G401.6 (cell line): ENCODE measurements around the gene SLC22A23.

Experiments used
- FAIRE-seq: peaks from 2 replicates; lab custom pipeline; 2012; peaks lifted over from hg19 to GRCh38; lab: Jason Lieb, UNC

SLC22A23 gene

GRCh38 chr6:3421143-3421542 is 35.7 kb downstream of the SLC22A23 start:
- no peak for FAIRE-seq

- FAIRE-seq, result no peak
Observed at GRCh38 chr6:3419624-3420272, 37.1 kb downstream of the SLC22A23 start.

- FAIRE-seq, result no peak
Observed at GRCh38 chr6:3418496-3419060, 38.3 kb downstream of the SLC22A23 start.

- FAIRE-seq, result no peak
Observed at GRCh38 chr6:3417473-3417872, 39.4 kb downstream of the SLC22A23 start.

GRCh38 chr6:3415490-3415889 is 41.4 kb downstream of the SLC22A23 start:
- FAIRE-seq, result no peak

GRCh38 chr6:3415082-3415453 is 41.8 kb downstream of the SLC22A23 start:
- no peak for FAIRE-seq

- no peak for FAIRE-seq
Observed at GRCh38 chr6:3414327-3415081, 42.3 kb downstream of the SLC22A23 start.

- FAIRE-seq, result no peak
Observed at GRCh38 chr6:3413592-3413991, 43.3 kb downstream of the SLC22A23 start.

- no peak for FAIRE-seq
Observed at GRCh38 chr6:3412779-3413500, 43.9 kb downstream of the SLC22A23 start.

GRCh38 chr6:3411967-3412778 is 44.7 kb downstream of the SLC22A23 start:
- no peak for FAIRE-seq

GRCh38 chr6:3410385-3411360 is 46.2 kb downstream of the SLC22A23 start:
- no peak for FAIRE-seq

- FAIRE-seq, result no peak
Observed at GRCh38 chr6:3409699-3410384, 47.0 kb downstream of the SLC22A23 start.

- FAIRE-seq, result no peak
Observed at GRCh38 chr6:3408665-3409064, 48.2 kb downstream of the SLC22A23 start.

- FAIRE-seq, result no peak
Observed at GRCh38 chr6:3407840-3408239, 49.0 kb downstream of the SLC22A23 start.

GRCh38 chr6:3406891-3407809 is 49.7 kb downstream of the SLC22A23 start:
- FAIRE-seq, result no peak

GRCh38 chr6:3406362-3406821 is 50.5 kb downstream of the SLC22A23 start:
- FAIRE-seq, result no peak

- no peak for FAIRE-seq
Observed at GRCh38 chr6:3405679-3406078, 51.2 kb downstream of the SLC22A23 start.

- FAIRE-seq, result no peak
Observed at GRCh38 chr6:3405182-3405518, 51.7 kb downstream of the SLC22A23 start.
